HCEC 1CT (cell line): ENCODE measurements around the gene IDH3B.
"Not testable (repeated sequence)": the region's sequence is repeated elsewhere in the genome, so short reads cannot be mapped to it uniquely, and the experiment has no call there.

Experiments used
- DNase-seq: peaks from one replicate; pipeline ENCODE4 v3.0.0-alpha.2; 2017

IDH3B gene

DNA sequence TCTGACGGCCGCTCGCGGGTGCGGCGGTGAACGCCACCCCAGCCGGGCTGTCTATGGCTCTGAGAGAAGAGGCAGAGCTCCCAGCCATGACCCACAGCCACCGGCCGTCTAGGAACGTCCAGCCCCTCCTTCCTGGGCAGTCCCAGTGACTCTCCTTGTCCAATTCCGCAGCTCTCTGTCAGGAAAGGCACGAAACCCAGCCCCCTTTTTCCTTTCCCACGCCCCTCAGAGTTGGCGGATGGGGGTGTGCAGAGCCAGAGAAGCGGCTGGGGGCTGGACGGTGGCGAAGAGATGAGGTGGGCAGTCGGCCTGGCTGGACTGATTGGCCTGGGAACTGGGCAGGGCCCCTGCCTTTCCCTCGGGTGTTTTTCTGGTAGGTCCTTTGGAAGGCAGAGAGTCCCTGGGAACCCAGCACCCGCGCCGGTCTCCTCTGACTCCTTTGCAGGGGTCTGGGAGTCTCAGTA lies 30.0 kb upstream of the IDH3B start:
- DNase-seq = no peak

DNA sequence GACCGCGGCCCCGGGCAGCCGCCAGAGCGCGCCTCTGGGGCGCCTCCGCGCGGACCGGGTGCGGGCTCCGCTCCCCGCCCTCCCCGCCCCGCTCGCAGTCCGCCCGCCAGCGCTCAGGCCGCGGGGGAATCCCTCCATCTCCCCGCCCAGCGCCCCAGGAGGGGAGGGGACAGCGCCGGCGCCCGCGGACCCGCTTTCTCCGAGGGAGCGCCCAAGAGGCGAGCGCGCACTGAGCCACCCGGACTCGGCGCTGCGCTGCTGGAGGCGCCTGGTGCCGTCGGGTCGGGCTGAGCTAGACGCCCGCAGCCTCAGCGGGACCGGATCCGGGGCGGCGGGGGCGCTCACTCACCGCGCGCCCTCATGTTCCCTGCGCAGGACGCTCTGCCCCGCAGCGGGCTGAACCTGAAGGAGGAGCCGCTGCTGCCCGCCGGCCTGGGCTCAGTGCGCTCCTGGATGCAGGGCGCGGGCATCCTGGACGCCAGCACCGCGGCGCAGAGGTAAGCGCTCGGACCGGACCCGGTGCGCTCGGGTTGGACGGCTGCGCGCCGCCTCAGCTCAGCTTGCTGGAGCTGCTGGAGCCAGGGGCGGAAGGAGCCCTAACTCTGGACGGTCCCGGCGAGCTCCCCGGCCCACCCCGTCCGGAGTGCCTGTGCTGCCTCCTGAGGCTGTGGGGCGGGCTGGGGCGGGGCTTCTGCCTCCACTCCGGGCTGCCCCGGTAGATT lies 29.4 kb upstream of the IDH3B start:
- no peak for DNase-seq

DNA sequence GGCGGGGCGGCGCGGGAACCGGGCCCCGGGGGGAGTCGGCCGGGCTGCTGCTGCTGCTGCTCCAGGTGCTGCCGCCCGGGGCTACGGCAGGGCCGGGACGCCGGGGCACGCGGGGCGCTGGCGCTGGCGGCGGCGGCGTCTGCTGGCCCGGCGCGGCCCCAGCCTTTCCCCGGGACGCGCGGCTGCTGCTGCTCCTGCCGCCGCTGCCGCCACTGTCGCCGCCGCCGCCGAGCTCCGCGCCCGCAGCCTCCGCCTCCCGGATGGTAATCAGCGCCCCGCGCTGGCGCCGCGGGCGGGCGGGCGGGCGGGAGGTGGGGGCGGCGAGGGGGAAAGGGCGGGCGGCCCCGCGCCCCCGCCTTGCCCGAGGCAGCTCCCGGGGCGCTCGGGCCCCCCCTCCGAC lies 28.9 kb upstream of the IDH3B start:
- no peak for DNase-seq

DNA sequence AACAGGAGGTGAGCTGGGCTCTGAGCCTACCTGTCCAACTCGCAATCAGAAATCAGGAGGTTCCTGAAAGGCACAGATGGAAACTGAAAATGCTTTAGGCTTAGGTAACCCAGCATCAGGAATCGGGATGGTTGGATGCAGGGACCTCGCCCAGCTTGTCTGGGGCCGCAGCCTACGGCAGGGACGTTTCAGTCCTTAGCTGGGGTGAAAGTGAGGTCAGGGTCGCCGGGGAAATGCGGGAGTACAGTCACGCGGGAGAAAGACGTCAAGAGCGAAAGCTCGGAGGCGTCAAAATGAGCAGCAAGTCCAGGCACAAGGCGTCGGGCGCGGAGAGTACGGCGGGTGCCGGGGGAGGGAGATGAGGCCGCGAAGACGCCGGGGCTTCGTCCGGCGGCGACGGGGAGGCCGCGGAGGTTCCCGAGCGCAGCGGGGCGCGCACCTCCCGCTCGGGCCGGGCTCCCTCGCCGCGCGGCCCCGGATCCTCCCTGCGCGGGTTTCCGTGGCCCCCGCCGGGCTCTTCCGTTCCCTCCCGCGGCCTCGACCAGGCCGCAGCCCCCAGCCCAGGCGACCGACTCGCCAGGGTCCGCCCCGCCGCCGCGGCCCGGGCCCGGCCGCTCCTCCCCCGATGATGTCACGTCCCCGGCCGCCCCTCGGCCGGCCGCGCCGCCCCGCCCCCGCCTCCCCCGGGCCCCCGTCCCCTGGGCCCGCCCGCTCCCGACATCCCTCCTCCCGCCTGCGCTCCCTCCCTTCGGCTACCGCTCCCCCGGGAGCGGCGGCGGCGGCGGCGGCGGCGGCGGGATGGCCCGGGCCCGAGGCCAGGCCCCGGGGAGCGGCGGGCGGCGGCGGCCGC lies 28.2 kb upstream of the IDH3B start, which contains the start of gene EBF4:
Gene EBF4 (plus strand): TSS at position 745 of the 850 bp plus-strand sequence. CDS start 866 bp downstream, outside the sequence.
- DNase-seq = no peak

DNA sequence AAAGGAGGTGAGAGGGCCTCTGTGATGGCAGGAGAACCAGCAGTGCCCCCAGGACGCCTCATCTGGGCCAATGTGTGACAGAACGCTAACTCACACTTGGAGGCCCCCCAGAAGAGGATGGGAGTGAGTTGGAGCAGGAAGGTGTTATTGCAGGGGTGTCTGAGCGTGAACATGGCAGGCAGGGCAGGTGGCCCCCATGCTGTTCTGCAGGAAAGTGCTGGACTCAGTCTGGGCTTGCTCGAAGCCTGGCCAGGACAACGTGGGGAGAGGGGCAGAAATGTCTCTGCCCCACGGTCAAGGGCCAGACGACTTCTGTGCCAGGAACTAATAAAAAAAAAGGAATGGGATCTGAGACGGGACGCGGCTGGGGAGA lies 27.6 kb upstream of the IDH3B start:
- DNase-seq = no peak

DNA sequence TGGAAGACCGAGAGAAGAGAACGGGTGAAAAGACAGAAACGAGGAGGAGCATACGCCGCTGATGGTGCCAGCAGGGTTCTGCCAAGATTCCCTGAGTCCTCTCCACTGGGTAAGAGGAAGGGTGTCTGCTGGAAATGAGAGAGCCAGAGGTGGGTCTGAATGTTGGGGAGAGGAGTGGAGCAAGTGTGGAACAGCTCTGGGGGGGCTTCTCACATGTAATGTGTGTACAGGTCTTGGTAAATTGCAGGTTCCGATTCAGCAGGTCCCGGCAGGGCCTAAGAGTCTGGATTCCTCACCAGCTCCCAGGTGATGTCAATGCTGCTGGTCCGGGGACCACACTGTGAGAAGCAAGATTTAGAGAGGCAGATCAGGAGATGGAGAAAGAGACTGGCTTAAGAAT lies 27.1 kb upstream of the IDH3B start:
- no peak for DNase-seq

DNA sequence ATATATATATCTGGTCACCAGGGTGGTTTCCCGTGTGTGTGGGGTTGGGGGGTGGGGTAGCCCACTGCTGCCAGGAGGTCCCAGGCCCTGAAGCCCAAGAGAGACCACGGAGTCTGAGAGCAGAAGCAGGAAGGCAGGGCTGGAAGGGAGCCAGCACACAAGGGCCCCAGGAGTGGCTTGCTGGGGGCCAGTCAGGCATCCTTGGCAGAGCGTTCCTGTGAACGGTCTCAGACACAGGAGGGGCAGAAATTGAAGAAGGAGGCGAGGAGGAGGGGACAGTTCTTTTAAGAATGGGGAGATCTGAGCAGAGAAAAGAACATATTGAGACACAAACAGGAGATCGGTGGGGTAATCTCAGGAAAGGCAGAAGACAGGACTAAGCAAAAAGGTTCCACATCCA lies 26.7 kb upstream of the IDH3B start:
- no peak for DNase-seq

DNA sequence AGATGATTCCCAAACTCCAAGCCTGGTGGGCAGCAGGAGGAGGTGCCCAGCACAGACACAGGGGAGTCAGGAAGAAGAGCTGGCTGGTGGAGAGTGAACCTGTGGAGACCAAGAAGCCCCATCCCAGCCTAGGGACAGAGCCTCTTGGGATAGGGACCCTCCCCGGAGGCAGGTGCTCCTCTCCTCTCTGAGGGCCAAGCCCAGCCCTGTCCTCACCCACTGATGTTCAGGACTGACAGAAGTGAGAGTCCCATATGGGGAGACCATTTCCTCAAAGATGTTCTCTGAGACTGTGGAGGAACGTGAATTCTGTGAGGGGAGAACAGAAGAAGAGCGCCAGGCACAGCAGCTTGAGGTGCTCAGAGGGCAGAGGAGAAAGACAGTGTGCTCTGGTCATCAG lies 26.2 kb upstream of the IDH3B start:
- no peak for DNase-seq

DNA sequence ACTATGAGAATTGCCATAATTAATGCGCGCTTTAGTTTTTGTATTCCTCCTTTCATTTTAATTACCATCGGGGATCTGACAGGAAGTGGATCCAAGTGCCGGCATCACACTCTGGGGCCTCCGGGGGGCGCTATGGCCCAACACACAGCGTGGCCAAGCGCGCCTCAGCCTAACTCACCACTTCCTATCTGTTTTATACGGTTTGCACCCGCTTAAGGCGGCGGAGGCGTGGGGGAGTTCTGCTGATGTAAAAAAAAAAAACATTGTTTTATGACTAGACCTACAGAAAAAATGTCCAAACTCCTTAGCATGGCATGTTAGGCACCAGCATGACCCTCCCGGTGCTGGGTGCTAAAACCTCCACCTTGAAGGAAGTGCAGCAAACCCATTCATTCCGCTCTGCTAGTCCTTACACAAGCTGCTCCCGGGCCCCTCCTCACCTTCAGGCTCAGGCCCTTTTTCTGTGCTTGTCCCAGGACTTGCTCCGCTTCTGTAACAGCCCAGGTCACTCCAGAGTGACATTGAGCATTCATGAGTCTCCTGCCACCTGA lies 24.1 kb upstream of the IDH3B start:
- peak; percentile 23 for DNase-seq

DNA sequence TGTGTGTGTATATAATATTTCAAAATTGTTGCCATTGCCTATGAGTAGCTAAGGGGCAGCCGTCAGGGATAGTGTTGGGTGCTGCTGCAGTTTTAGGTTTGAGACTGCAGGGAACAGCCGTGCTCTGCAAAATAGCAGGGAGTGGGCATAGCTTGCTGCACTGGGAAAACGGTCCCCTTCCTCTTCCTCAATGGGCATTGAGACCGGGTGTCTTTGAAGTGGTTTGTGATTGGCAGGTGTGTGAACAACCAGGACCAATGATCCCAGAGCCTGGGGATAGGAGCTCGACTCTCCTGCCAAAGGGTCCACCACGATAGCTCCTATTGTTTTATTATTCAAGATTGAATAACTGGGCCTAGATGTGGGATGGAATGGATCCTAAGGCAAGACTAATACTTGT lies 23.5 kb upstream of the IDH3B start:
- no peak for DNase-seq

DNA sequence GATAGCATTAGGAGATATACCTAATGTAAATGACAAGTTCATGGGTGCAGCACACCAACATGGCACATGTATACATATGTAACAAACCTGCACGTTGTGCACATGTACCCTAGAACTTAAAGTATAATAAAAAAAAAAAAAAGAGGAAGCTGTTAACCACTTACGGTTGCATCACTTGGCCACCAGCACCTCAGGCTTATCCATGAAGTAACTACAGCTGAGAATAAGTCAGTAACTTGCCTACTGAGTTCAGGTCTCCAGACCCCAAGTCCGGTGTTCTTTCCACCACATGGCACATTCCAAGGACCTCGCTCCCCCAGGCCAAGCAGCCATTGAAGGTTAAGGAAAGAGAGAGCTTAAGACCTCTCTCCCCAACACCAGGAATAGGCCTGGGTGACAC lies 20.8 kb upstream of the IDH3B start:
- DNase-seq = not testable (repeated sequence)

DNA sequence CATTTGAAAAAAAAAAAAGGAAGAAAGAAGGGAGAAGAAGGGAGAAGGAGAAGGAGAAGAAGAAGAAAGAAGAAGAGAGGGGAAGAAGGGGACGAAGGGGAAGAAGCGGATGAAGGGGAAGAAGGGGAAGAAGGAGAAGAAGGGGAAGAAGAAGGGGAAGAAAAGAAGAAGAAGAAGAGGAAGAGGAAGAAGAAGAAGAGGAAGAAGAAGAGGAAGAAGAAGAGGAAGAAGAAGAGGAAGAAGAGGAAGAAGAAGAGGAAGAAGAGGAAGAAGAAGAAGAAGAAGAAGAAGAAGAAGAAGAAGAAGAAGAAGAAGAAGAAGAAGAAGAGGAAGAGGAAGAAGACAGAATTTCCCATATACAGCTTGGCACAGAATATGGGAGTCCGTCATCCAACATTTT lies 18.0 kb upstream of the IDH3B start:
- DNase-seq = not testable (repeated sequence)

DNA sequence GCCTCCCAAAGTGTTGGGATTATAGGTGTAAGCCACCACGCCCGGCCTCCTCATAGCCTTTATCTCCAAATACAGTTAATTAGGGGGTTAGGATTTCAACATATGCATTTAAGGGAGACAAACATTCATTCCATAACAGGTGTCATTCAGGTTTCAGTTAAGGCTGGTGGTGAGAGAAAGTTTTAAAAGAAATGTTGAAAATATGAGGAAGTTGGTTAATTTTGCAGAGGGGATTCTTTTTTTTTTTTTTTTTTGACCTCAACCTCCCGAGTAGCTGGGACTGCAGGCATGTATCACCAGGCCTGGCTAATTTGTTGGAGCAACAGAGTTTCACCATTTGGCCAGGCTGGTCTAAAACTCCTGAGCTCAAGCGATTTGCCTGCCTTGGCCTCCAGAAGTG lies 16.0 kb upstream of the IDH3B start:
- no peak for DNase-seq

DNA sequence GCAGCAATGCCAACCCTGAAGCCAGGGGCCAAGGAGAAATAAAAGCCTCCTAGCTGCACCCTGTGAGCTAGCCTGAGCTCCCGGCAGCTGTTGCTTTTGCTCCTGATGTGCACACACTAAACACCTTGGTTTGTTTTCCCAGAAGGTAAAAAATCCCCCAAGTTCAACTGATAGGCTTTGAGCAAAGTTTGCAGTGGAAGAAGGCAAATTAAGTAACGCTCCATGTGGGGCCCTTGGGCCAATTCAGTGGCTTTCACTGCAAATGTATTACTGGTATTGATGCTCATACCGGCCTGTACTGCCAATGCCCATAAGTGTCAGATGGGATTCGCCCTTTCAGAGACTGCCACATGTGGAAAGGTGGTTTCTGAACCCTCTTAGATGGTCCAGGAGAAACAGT lies 9.4 kb upstream of the IDH3B start:
- DNase-seq = no peak

DNA sequence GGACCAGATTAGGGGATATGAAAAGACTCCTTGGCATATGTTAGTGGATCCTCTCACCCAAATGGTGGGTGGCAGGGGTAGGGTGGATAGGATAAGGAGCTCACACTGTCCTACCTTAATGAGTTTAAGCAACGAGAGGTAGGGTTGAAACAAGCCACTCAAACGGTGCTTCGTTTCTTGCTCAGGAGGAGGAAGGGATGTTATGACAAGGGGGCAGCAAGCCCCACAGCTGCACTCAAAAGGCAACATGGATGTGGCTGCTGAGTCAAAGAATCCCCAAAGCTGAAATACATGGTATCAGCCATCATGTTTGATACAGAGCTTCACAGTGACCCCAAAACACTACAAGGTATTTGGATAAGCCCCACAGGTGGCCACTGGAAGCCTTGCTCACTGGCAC lies 8.4 kb upstream of the IDH3B start:
- no peak for DNase-seq

DNA sequence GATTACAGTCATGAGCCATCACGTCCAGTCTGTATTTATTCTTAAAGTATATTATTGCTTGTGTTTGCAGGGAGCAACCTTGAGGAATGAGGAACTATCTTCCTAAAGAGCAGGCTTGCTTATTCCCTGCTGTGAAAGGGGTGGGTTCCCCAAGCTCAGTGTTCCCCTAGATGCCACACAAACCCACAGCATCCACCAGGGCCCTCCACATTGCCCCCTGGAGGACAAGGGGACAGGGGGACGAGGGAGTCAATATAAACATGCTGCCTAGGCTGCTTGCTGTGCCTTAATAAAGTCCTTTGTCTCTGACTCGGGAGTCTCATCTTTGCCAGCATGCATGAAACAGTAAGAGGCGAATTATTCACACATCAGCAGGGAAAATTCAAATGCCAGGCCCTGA lies 8.0 kb upstream of the IDH3B start:
- DNase-seq = no peak

DNA sequence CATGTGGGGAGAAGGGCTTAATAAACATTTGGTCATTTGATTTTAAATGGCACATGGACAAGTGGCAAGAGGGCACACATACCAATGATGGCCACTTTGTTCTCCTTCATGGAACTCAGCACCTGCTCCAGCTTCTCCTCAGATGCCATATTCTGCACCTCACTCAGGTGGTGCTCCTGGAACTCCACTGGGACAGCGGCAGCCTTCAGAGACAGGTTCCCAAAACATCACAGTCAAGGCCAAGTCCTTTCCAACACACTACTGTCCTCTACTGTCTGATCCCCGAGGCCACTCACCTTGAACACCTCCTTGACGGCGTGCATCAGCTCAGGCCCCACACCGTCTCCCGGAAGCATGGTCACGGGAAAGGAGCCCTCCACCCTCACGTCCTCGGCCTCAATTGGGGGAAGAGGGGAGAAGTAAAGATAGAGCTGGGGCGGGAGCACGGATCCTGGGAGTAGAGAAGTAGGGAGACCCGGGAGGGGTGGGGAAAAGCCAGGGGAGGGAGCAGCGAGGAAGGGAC lies 591 bp downstream of the IDH3B start:
- no peak for DNase-seq

DNA sequence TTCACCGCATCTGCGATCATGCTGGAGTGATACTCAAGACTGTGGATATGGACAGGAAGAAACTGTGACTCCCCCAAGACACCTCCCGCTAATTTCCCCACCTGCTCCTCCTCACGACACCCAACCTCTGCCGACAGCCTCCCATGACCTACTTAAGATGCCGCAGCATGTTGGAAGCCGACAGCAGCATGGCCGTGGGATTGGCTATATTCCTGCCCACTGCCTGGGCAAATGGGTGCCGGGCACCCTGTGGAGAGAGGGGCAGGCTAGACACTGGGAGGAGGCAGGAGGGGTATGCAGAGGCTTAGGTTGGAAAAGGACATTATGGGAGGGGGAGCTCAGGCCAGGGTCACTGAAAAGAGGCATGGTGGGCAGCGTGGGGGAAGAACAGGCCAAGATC lies 4.5 kb downstream of the IDH3B start:
- no peak for DNase-seq

DNA sequence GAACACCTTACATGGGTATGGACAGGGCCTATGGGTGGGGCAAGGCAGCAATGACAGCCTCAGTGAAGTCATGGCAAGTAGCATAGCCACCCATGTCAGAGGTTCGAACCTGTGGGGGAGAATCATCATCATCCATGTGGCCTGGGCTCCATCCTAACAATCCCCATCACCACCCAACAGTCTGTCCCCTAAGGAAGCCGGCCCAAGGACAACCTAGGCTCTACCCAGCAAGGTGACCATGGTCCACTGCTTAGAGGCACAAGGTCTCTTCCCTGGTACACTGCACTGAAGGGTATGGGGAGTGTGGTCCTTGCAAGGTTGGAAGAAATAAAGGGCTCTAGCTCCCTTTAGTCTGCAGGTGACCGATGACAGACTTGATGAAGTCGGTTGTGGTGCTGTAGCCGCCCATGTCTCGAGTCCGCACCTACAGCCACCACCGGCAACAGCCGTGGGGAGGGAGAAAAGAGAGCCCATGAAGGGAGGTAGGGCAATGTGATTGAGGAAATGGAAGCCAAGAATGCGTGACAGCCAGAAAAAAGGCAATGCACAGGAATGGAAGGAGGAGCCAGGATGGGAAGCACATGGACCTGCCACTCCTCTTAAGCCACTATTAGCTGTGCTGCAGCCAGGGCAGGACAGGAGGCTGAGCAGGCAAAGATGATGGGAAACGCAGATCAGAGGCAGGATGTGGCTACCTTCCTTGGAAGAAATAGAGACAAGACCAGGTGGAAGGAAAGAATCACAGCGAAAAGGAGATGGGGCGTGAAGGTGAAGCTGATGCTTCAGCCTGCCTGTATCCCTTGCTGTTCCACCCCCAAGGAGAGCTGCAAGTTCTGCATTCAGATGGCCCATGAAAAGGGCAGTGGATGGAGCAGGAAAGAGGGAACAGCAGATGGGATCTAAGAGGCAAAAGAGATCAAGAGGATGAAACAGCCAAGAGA lies 5.3 kb downstream of the IDH3B start:
- peak; percentile 14 for DNase-seq

DNA sequence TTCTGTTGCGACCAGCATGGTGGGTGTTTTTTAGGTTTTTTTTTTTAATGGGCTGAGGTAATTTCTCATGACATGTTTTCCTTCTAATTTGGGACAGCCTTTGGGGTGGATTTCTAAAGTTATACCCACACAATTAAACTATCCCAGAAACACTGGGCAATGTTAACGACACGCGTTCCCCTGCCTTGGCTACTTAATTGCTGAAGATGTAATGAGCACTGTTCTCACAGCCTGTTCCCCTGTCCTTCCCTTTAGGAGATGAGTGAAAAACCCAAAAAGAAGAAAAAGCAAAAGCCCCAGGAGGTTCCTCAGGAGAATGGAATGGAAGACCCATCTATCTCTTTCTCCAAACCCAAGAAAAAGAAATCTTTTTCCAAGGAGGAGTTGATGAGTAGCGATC lies 6.3 kb downstream of the IDH3B start:
- DNase-seq = no peak

DNA sequence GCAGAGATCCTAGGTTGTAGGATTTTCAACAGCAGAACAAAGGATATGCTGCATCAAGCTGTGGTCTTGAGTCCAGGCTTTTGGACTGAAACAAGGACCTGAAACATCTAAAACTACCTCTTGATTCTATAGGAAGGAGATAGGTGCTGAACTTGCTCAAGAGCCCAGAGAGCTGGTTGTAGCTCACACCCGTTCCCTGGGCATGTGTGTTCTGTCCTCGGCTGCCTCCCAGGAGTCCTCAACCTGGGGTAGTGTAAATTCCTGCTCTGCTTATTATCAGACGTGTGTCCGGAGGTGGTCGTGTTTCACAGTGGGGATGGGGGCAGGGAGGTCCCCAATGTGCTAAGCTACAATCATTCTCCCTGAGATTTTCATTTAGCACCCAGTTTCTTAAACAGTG lies 6.8 kb downstream of the IDH3B start:
- DNase-seq = no peak

DNA sequence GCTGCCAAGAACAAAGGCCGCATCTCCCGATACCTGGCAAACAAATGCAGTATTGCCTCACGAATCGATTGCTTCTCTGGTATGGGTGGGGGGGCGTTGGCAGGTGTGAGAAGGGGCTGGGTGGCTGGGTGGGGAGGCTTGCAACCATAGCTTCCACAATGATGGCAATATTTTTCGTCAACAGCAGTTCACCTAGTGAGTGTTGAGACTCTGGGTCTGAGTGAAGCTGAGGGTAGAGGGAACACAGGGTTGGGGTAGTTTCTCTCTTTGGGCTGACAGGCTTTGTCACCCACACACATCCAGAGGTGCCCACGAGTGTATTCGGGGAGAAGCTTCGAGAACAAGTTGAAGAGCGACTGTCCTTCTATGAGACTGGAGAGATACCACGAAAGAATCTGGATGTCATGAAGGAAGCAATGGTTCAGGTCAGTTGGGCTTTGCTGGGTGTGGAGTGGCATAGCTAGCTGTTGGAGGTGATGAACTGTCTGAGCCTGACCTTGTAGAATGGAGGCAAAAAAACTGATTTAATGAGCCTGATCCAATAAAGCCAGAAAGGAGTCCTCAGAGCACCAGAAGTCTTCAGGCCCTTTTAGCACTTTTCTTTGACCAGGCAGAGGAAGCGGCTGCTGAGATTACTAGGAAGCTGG lies 7.4 kb downstream of the IDH3B start:
- no peak for DNase-seq
